ENCODE results near the gene MCMBP.
A peak's percentile ranks its signal among the peaks of the same experiment; 100 is the strongest.
"Not testable (repeated sequence)": the region's sequence is repeated elsewhere in the genome, so short reads cannot be mapped to it uniquely, and the experiment has no call there.

MCMBP gene

DNA sequence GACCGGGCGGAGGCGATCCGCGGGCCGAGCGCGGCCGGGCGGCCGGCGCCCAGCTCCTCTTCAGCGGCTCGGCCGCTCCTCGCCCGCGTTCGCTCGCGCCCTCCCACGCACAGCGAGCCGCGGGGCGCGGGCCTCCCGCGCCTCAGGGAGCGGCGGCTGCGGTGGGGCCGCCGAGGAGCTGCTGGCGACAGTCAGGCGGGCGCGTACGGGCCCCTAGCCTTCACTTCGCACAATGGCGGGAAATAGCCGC, at the start of gene MCMBP:
MCMBP (minus strand) TSS at position 234 of the 250 bp plus-strand sequence. CDS start 259 bp downstream, outside the sequence.
- no peak for DNase-seq (ENCODE audit: low read depth in 3 of 3, low spot score in 1 of 3)

GRCh38 chr10:119919826-119920225, 47.2 kb upstream of the MCMBP start:
- no peak for DNase-seq (ENCODE audit: low read depth in 3 of 3, low spot score in 1 of 3)

DNA sequence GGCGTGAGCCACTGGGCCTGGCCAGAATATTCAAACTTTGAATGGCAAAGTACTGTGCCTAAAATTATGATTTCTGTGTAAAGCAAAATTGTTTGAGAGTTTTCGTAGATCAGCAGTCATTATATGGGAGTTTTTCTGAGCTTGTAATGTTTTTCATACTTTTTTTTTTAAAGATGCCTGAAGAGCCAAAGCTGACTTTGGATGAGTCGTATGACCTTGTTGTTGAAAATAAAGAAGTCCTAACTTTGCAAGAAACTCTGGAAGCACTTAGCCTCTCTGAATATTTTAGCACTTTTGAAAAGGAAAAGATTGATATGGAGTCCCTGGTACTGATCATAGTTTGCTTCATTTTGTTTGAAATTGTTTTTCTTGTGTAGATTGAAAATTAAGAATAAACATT, 46.6 kb upstream of the MCMBP start:
- DNase-seq (ENCODE audit: low read depth in 3 of 3, low spot score in 1 of 3): no peak

GRCh38 chr10:119917777-119918176, 45.1 kb upstream of the MCMBP start:
- no peak for DNase-seq (ENCODE audit: low read depth in 3 of 3, low spot score in 1 of 3)

DNA sequence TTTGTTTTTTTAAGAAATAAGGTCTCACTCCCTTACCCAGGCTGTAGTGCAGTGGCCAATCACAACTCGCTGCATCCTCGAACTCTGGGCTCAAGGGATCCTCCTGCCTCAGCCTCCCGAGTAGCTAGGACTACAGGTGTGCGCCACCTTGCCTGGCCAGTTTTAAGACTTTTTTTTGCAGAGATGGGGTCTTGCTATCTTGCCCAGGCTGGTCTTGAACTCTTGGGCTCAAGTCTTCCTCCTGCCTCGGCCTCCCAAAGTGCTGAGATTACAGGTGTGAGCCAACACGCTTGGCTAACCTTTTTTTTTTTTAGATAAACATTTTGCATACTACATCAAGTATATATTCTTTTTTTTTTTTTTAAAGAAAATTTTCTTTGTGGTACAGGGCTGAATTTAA, 38.0 kb upstream of the MCMBP start:
- DNase-seq (ENCODE audit: low read depth in 3 of 3, low spot score in 1 of 3): no peak

DNA sequence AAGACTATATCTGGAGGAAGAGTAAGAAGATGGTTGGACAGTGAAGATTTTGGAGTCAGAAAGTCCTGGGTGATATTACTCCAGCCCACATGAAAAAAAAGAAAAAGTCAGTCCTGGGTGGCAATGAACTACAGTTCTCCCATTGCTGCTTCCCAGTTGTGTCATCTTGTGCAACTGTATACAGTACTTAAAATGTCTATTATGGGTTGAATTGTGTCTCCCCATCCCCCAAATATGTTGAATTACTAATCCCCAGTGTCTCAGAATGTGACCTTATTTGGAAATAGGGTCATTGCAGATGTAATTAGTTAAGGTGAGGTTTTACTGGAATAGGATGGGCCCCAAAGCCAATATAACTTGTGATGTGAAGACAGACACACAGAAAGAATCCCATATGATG, 35.5 kb upstream of the MCMBP start:
- no peak for DNase-seq (ENCODE audit: low read depth in 3 of 3, low spot score in 1 of 3)

GRCh38 chr10:119907695-119908094, 35.1 kb upstream of the MCMBP start:
- not testable (repeated sequence) for DNase-seq (ENCODE audit: low read depth in 3 of 3, low spot score in 1 of 3)

DNA sequence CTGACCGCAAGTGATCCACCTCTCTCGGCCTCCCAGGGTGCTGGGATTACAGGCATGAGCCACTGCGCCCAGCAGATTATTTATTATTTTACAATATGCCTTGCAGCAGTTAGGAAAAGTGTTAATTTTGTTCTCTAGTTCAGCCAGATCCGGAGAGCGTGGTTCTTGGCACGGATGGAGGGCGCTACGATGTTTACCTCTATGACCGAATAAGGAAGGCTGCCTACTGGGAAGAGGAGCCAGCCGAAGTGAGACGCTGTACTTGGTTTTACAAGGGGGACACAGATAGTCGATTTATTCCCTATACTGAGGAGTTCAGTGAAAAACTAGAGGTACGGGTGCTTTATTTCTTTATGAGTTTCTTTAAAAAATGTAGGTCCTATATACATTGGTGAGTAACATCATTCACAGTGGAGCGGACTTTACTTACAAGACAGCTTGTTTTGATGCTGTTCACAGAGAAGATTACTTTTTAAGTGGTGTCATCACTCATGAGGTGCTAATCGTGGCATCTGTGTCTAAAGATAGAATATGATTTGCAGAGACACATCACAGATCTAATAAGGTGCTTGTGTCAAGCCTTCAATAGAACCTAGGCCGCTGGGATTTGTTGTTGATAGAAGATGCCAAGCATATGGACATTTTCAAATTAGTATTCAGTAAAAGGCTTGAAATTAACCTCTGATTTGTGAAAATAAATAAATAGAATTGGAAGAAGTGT, 31.5 kb upstream of the MCMBP start:
- DNase-seq (ENCODE audit: low read depth in 3 of 3, low spot score in 1 of 3): no peak

GRCh38 chr10:119898577-119898976, 25.9 kb upstream of the MCMBP start:
- DNase-seq (ENCODE audit: low read depth in 3 of 3, low spot score in 1 of 3): no peak

GRCh38 chr10:119896937-119897770, 24.5 kb upstream of the MCMBP start:
- DNase-seq (ENCODE audit: low read depth in 3 of 3, low spot score in 1 of 3): no peak

- no peak for DNase-seq (ENCODE audit: low read depth in 3 of 3, low spot score in 1 of 3)
Observed at GRCh38 chr10:119896061-119896655, 23.5 kb upstream of the MCMBP start.

GRCh38 chr10:119893845-119894427, 21.3 kb upstream of the MCMBP start:
- DNase-seq (ENCODE audit: low read depth in 3 of 3, low spot score in 1 of 3): no peak

GRCh38 chr10:119893074-119893473, 20.4 kb upstream of the MCMBP start:
- no peak for DNase-seq (ENCODE audit: low read depth in 3 of 3, low spot score in 1 of 3)

GRCh38 chr10:119892188-119893065, 19.8 kb upstream of the MCMBP start, which contains the start of gene SEC23IP:
Gene SEC23IP, plus strand, starts transcription at chr10:119892730. Its CDS starts 53 bp downstream, at chr10:119892783.
- peak; percentile 67 to 81 (median 78) for DNase-seq (ENCODE audit: low read depth in 3 of 3, low spot score in 1 of 3)

DNA sequence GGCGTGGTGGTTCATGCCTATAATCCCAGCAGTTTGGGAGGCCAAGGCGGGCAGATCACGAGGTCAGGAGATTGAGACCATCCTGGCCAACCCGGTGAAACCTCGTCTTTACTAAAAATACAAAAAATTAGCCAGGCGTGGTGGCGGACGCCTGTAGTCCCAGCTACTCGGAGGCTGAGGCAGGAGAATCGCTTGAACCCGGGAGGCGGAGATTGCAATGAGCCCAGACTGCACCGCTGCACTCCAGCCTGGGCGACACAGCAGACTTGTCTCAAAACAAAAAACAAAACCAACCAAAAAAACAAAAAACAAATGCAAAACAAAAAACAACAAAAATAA, 19.2 kb upstream of the MCMBP start:
- DNase-seq (ENCODE audit: low read depth in 3 of 3, low spot score in 1 of 3): not testable (repeated sequence)

GRCh38 chr10:119890307-119890706, 17.7 kb upstream of the MCMBP start:
- not testable (repeated sequence) for DNase-seq (ENCODE audit: low read depth in 3 of 3, low spot score in 1 of 3)

GRCh38 chr10:119889201-119889600, 16.6 kb upstream of the MCMBP start:
- not testable (repeated sequence) for DNase-seq (ENCODE audit: low read depth in 3 of 3, low spot score in 1 of 3)

DNA sequence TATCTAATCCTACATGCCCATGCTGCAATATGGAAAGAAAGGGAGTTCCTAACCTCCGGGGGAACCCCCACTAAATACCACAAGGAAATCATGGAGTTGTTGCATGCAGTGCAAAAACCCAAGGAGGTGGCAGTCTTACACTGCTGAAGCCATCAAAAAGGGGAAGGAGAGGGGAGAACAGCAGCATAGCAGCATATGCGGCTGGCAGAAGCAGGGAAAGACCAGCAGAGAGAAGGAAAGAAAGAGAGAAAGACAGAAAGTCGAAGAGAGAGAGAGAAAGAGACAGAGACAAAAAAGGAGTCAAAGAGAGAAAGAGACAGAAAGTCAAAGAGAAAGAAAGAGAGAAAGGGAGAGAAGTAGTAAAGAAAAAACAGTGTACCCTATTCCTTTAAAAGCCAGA, 16.1 kb upstream of the MCMBP start:
- not testable (repeated sequence) for DNase-seq (ENCODE audit: low read depth in 3 of 3, low spot score in 1 of 3)

DNA sequence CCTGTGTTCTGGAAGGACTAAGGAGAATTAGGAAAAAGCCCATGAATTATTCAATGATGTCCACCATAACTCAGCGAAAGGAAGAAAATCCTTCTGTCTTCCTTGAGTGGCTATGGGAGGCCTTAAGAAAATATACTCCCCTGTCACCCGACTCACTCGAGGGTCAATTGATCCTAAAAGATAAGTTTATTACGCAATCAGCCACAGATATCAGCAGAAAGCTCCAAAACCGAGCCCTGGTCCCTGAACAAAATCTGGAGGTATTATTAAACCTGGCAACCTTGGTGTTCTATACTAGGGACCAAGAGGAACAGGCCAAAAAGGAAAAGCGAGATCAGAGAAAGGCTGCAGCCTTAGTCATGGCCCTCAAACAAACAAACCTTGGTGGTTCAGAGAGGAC, 13.4 kb upstream of the MCMBP start:
- not testable (repeated sequence) for DNase-seq (ENCODE audit: low read depth in 3 of 3, low spot score in 1 of 3)

DNA sequence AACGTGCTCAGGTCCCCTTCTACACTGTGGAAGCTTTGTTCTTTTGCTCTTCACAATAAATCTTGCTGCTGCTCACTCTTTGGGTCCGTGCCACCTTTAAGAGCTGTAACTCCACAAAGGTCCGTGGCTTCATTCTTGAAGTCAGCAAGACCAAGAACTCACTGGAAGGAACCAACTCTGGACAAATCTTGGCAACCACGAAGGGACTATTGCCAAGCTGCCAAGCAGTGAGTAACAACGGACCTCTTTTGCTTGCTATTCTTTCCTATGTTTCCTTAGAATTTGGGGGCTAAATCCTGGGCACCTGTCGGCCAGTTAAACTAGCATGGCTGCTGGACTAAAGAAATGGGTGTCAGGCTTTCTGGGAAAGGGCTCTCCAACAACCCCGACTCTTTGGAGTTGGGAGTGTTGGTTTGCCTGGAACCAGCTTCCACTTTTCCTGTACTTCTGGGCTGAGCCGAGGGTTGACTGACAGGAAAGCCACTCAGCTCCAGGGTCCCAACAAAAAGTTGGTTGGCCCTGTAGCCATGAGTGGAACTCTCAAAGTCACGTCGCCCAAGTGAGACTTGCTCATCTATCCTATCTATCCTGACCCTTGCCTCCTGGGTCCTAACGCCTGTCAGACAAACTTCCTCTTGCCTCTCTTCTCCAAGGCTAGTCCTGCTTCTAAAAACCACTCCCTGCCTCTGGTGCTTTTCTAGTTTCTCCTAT, 11.4 kb upstream of the MCMBP start:
- not testable (repeated sequence) for DNase-seq (ENCODE audit: low read depth in 3 of 3, low spot score in 1 of 3)

Data from stimulated activated CD4-positive, alpha-beta T cell treated with anti-CD3 and anti-CD28 coated beads, TNF-alpha, amount 100 ng/mL, for 1 hour (primary cell).